Gastroesophageal sphincter (tissue), 4 donors: ENCODE data around the gene DIP2C. TPM values are rescaled to one million over a fixed set of nuclear protein-coding genes. Genes with fewer than 3 reads are reported as not detected.
A peak's percentile ranks its signal among the peaks of the same experiment; 100 is the strongest.

Source experiments
- ATAC-seq: fragments of 150-250 bp; one replicate; pipeline ENCODE4 v1.9.1; 2016; ENCODE audit warnings: mild to moderate bottlenecking, moderate library complexity
- H3K27ac ChIP-seq, 4 donors: fragments of 200-600 bp; sonication (generic) in 3 of 4; 1 replicate in 3 of 4; 2 replicates in 1 of 4; pipeline ENCODE4 v1.5.1; 2016 to 2019
- H3K27me3 ChIP-seq: fragments of 200-600 bp; sonication (generic); one replicate; pipeline ENCODE4 v1.5.1; 2019
- H3K36me3 ChIP-seq, 2 donors: fragments of 200-600 bp; sonication (generic); one replicate each; pipeline ENCODE4 v1.5.1; 2019; ENCODE audit warnings: control low read depth in 1 of 2
- H3K4me1 ChIP-seq, 3 donors: fragments of 200-600 bp; sonication (generic); 1 replicate in 2 of 3; 2 replicates in 1 of 3; pipeline ENCODE4 v1.5.1; 2016 to 2019; ENCODE audit warnings: control low read depth in 2 of 3
- H3K4me3 ChIP-seq, 2 donors: fragments of 200-600 bp; sonication (generic); one replicate each; pipeline ENCODE4 v1.5.1; 2019; ENCODE audit warnings: mild to moderate bottlenecking in 1 of 2, moderate library complexity in 1 of 2
- H3K9me3 ChIP-seq, 3 donors: fragments of 200-600 bp; sonication (generic); one replicate each; pipeline ENCODE4 v1.5.1; 2017 to 2019; ENCODE audit warnings: control low read depth in 2 of 3
- CTCF ChIP-seq, 4 experiments: fragments of 200-600 bp in 2 of 4; fragments of 450-650 bp in 2 of 4; sonication (generic) in 1 of 4; IDR thresholded peaks; one replicate each; pipeline ENCODE4 v1.5.1; 2017 to 2019; ENCODE audit warnings: antibody characterized with exemption in 4 of 4, mild to moderate bottlenecking in 2 of 4, moderate library complexity in 2 of 4
- EP300 ChIP-seq: sonication (generic); formaldehyde crosslinking; IDR thresholded peaks from one replicate; pipeline ENCODE4 v1.6.1; 2017; ENCODE audit warnings: antibody characterized with exemption, mild to moderate bottlenecking
- POLR2A ChIP-seq, 2 donors: fragments of 450-650 bp; IDR thresholded peaks; one replicate each; pipeline ENCODE4 v1.6.1; 2017; ENCODE audit warnings: antibody characterized with exemption in 2 of 2, mild to moderate bottlenecking in 2 of 2, moderate library complexity in 1 of 2
- POLR2AphosphoS5 ChIP-seq: sonication (generic); formaldehyde crosslinking; IDR thresholded peaks from one replicate; pipeline ENCODE4 v1.6.1; 2017; ENCODE audit warnings: antibody characterized with exemption
- WGBS, 2 donors: methylation state at CpG; one replicate each; pipeline ENCODE4 v1.1.5; 2018; ENCODE audit warnings: low coverage in 1 of 2; 5-methylcytosine and 5-hydroxymethylcytosine counted together
- total RNA-seq, 4 donors: library from RNA; depleted of rRNA; stranded (reverse); fragments of >200 nt; gene quantifications; one replicate each; pipeline ENCODE4 v1.1.0, GENCODE V29; 2016

DIP2C gene
- total RNA-seq, 4 donors from 2014 or later: 40.8 to 73.8 (median 47.7) TPM

GRCh38 chr10:308101-308500 is 381.4 kb downstream of the DIP2C start:
- ATAC-seq: no peak
- H3K36me3 ChIP-seq: peaks cover 0 to 79% of the 10 kb centered on the region in 2 donors

GRCh38 chr10:307659-308058 is 381.8 kb downstream of the DIP2C start:
- WGBS, 2 donors: 89% methylated on average over 9 to 12 of the region's 18 CpGs
- H3K9me3 ChIP-seq: no peaks in the 10 kb centered on the region
- H3K4me3 ChIP-seq: no peak overlapping the region
- TF ChIP-seq POLR2AphosphoS5 (no peak), EP300 (no peak)
- H3K4me1 ChIP-seq: peaks cover 0 to 29% (median 0%) of the 10 kb centered on the region in 3 donors
- H3K27me3 ChIP-seq: no peaks in the 10 kb centered on the region
- peaks cover 0 to 83% of the 10 kb centered on the region in 2 donors for H3K36me3 ChIP-seq
- H3K27ac ChIP-seq: no peak overlapping the region
- no peak for ATAC-seq

More at GRCh38 chr10:308101-308500, 381.4 kb downstream of the DIP2C start:
- Histone ChIP-seq H3K4me1 (peaks cover 0 to 29% (median 0%) of the 10 kb centered on the region in 3 donors), H3K27ac (no peak overlapping the region), H3K27me3 (no peaks in the 10 kb centered on the region), H3K9me3 (no peaks in the 10 kb centered on the region), H3K4me3 (no peak overlapping the region)
- TF ChIP-seq EP300 (no peak), CTCF (IDR thresholded peaks at IDR 0.05) (no peak), POLR2A (IDR thresholded peaks at IDR 0.05) (no peak), POLR2AphosphoS5 (no peak)
- WGBS, 2 donors: 80 to 100% methylated on average over 1 to 2 of the region's 11 CpGs

DNA sequence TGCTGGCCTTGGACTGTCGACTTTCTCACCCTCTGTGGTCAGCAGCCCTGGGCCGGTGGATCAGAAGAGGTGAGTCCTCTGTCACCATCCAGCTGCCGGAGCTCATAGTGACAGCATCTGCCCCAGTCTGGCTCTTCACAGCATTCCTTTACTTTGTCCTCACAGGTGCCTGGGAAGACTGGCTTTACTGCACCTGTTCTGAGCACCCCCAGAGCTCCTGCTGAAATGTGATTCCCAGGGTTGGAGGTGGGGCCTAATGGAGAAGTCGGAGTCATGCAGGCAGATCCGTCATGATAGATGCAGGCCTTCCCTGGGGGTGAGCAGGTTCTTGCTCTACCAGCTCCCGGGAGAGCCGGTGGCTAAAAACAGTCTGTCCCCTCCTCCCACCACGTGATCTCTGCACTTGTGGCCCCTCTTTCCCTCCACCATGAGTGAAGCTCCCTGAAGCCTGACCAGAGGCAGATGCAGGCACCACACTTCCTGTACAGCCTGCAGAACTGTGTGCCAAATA is 382.7 kb downstream of the DIP2C start:
- 57 to 59% methylated on average over 2 to 6 of the region's 8 CpGs for WGBS, 2 donors
- Histone ChIP-seq H3K27me3 (no peaks in the 10 kb centered on the region), H3K36me3 (peaks cover 0 to 84% of the 10 kb centered on the region in 2 donors), H3K4me3 (no peak overlapping the region), H3K9me3 (no peaks in the 10 kb centered on the region), H3K27ac (no peak overlapping the region), H3K4me1 (peaks cover 0 to 29% (median 0%) of the 10 kb centered on the region in 3 donors)
- ATAC-seq: peak; percentile 37
- TF ChIP-seq POLR2AphosphoS5: no peak
- no peak for TF ChIP-seq EP300
- no peak for TF ChIP-seq CTCF (IDR thresholded peaks at IDR 0.05)
- no peak for TF ChIP-seq POLR2A (IDR thresholded peaks at IDR 0.05)

- peaks cover 0 to 84% of the 10 kb centered on the region in 2 donors for H3K36me3 ChIP-seq
- TF ChIP-seq CTCF (IDR thresholded peaks at IDR 0.05) (no peak), POLR2AphosphoS5 (no peak), POLR2A (IDR thresholded peaks at IDR 0.05) (no peak), EP300 (no peak)
- no peak for ATAC-seq
- no peak overlapping the region for H3K4me3 ChIP-seq
- no peak overlapping the region for H3K27ac ChIP-seq
- H3K27me3 ChIP-seq: no peaks in the 10 kb centered on the region
- WGBS, 2 donors: 63 to 85% methylated on average over 4 to 6 of the region's 6 CpGs
- no peaks in the 10 kb centered on the region for H3K9me3 ChIP-seq
- peaks cover 0 to 29% (median 0%) of the 10 kb centered on the region in 3 donors for H3K4me1 ChIP-seq
Measured at GRCh38 chr10:306007-306674, 383.3 kb downstream of the DIP2C start.

- no peak for TF ChIP-seq POLR2AphosphoS5
- TF ChIP-seq POLR2A (IDR thresholded peaks at IDR 0.05): no peak
- TF ChIP-seq EP300: no peak
- TF ChIP-seq CTCF (IDR thresholded peaks at IDR 0.05): no peak
- 91 to 100% methylated on average over 2 to 4 of the region's 4 CpGs for WGBS, 2 donors
- no peak for ATAC-seq
- Histone ChIP-seq H3K9me3 (no peaks in the 10 kb centered on the region), H3K4me1 (peaks cover 0 to 24% (median 0%) of the 10 kb centered on the region in 3 donors), H3K36me3 (peaks cover 0 to 84% of the 10 kb centered on the region in 2 donors), H3K4me3 (no peak overlapping the region), H3K27me3 (no peaks in the 10 kb centered on the region), H3K27ac (no peak overlapping the region)
Measured at GRCh38 chr10:305034-305433, 384.4 kb downstream of the DIP2C start.
